CD4-positive, alpha-beta T cell treated with Interleukin-15 for 4 hours (primary cell): ENCODE data around the gene GGT6.
"Not testable (repeated sequence)": the region's sequence is repeated elsewhere in the genome, so short reads cannot be mapped to it uniquely, and the experiment has no call there.

Experiments used
- DNase-seq: peaks from one replicate; pipeline ENCODE4 v3.0.0-alpha.2; 2020; ENCODE audit warnings: low spot score

Gene GGT6

DNA sequence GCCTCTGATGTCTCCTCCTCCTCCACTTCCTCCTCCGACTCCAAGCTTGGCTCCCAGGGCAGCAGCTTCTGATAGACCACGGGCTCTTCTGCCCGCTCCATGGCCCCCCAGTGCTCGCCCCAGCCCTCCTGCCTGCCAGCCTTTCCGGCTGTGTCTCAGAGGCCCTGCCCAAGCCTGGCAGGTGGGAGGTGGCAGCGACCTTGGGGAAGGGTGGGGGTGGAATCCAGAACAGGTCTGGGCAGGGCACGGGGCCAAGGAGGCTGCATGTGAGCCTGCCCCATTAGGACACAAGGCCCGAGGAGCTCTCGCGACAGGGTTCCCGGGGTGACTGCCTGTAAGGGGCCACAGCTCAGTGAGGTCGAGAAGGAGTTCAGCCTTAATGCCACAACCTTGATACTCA is at the start of gene GGT6:
Gene GGT6 (minus strand): TSS at position 157 of the 400 bp plus-strand sequence. CDS start 56 bp downstream, at position 101.
- no peak for DNase-seq

- DNase-seq, result no peak
Observed at GRCh38 chr17:4610162-4610561, 49.8 kb upstream of the GGT6 start.

DNA sequence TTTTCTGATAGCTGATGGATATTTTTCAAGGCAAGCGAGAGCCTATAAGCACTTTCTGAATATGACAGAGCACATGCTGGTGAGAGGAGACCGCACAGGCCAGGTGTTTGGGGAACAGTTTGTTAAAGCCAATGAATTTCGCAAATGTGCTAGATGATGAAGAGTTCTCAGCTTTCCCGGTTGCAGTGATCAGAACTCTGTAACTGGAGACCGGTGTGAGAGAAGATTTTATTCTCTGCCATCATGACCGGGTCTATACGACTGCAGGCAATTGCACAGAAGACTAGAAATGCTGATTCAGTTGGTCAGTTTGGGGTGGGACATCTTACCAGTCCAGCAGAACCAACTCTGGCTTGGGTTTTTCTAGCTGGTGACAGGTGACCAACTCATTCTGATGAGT is 49.4 kb upstream of the GGT6 start:
- DNase-seq, result no peak

GRCh38 chr17:4607773-4608187 is 47.4 kb upstream of the GGT6 start:
- DNase-seq, result no peak

DNA sequence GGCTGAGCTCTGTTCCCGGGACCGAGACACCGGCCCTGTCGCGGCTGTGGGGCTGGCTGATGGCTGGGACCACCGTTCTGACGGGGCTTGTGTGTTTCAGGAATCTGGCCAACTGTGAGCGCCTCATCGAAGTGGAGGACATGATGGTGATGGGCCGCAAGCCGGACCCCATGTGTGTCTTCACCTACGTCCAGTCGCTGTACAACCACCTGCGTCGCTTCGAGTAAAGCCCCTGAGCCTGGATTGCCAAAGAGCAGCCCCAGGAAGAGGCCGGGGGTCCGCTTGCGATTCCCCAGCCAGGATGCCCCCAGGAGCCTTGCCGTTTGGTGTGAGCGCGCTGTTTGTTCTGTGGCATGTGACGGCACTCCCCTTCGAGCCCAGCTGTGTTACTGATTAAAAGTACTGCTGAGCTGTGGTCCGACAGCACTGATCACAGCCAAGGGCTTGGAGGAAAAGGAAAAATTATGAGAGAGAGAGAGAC is 46.9 kb upstream of the GGT6 start:
- no peak for DNase-seq

DNA sequence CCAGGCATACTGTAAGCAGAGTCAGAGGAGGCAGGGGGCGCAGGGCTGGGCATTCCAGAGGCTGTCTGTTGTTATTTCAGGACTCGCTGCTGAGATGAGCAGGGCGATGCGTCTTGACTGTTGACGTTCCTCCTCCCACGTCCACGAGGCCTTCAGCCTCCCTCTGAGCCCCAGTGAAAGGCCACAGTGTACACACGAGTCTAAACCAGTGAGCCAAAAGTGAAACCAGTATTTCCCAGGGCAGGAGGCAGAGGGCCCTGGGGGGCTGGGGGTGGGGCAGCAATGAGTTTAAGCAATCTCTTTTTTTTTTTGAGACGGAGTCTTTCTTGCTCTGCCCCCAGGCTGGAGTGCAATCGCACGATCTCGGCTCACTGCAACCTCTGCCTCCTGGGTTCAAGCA is 45.4 kb upstream of the GGT6 start:
- DNase-seq, result no peak

DNA sequence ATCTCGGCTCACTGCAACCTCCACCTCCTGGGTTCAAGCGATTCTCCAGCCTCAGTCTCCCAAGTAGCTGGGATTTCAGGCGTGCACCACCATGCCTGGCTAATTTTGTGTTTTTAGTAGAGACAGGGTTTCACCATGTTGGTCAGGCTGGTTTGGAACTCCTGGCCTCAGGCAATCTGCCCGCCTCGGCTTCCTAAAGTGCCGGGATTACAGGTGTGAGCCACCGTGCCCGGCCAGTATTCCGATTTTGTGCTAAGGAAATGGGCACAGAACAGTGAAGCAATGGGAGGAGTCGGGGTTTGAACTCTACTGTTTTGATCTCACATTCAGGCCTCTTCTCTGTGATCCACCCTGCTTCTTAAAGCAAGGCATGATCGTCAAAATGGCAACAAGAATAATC is 44.4 kb upstream of the GGT6 start:
- not testable (repeated sequence) for DNase-seq

DNA sequence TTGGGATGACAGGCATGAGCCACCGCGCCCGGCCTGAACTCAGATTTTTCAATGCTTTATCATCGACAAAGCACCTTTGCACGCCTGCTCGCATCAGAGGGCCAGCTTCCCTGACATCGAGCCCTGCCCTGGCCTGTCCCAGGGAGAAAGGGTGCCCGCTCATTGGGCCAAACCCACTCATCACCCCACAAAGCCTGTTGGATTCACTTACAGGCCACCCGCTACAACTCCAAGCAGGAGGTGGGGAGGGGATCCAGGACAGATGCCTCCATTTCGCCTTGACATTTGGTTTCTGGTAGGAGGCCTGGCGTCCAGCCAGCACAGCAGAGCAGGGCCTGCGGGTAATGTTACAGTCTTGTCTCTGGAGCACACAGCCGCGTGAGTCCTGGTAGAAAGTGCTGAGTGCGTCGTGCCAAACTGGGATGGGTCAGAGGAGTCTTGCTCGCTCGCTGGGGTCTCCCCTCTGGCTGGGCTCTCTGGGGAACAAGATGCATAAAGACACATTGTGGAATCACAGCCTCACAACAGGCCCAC is 43.8 kb upstream of the GGT6 start:
- DNase-seq, result no peak

DNA sequence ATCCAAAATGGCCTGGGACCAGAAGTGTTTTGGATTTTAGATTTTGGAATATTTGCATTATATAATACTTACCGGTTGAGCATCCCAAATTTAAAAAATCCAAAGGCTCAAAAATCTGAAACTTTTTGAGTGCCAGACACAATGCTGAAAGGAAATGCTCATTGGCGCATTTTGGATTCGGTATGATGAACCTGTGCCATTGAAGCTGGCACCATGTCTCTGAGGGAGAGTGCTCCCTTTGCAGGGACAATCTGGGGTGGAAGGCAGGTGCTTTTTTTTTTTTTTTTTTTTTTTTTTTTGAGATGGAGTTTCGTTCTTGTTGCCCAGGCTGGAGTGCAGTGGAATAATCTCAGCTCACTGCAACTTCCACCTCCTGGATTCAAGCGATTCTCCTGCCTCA is 41.7 kb upstream of the GGT6 start:
- DNase-seq, result no peak

DNA sequence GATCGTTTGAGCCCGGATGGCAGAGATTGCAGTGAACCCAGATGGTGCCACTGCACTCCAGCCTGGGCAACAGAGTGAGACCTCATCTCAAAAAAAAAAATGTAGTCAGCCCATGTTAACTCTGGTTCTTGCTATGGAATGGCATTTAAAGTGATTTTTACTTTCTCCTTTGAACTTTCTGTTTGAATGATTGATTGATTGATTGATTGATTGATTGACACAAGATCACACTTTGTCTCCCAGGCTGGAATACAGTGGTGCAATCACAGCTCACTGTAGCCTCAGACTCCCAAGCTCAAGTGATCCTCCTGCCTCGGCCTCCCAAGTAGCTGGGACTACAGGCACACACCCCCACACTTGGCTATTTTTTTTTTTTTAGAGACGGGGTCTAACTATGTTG is 40.9 kb upstream of the GGT6 start:
- no peak for DNase-seq

- DNase-seq, result no peak
Observed at GRCh38 chr17:4600563-4600962, 40.2 kb upstream of the GGT6 start.

GRCh38 chr17:4599505-4600281 is 39.3 kb upstream of the GGT6 start:
- DNase-seq, result no peak

DNA sequence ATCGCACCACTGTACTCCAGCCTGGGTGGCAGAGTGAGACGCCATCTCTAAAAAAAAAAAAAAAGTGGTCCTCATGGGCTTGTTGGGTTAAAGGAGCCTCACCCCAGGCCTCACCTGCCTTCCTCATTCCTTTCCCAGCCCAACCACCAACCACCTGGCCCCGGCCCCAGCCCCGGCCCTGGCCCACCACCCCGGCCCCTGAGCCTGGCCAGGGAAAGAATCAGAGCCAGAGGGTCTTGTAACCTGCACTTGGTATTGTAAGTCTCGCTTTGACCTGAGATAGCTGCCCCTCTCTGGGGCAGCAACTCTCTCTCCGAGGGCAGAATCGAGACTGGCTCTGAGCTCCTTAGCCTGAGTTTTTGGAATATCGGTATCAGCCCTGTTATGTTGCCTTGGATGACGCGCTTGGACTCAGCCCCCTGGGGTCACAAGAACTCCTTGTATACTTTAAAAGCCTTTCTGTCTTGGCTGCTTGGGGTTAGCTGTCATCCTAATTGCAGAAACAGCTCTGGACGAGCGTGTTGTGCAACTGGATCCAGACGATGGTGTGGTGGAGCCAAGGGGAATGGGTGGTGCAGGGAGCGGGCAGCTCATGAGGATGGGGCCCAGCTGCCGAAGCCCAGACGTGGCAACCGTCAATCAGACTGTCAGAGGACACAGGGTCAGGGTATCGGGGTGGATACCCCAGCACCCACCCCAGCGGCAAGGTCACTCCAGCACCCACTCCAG is 38.6 kb upstream of the GGT6 start:
- DNase-seq, result no peak

DNA sequence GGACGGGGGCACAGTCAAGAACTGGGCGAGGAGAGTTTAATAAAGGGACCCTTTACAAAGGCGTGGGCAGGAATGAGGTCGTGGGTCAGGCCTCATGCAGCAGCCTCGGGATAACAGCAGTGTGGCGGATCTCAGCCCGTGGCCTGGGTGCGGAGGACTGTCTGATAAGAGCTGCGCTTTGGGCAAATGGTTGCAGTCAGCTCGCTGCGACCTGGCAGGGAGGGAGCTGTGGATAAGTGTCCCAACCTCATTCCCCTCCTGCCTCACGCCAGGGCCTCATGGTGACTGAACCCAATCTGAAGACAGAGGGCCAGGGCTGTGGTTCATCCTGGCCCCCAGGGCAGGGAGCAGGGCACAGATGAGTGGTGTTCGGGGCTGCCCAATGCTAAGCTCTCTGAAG is 37.6 kb upstream of the GGT6 start:
- DNase-seq, result no peak

DNA sequence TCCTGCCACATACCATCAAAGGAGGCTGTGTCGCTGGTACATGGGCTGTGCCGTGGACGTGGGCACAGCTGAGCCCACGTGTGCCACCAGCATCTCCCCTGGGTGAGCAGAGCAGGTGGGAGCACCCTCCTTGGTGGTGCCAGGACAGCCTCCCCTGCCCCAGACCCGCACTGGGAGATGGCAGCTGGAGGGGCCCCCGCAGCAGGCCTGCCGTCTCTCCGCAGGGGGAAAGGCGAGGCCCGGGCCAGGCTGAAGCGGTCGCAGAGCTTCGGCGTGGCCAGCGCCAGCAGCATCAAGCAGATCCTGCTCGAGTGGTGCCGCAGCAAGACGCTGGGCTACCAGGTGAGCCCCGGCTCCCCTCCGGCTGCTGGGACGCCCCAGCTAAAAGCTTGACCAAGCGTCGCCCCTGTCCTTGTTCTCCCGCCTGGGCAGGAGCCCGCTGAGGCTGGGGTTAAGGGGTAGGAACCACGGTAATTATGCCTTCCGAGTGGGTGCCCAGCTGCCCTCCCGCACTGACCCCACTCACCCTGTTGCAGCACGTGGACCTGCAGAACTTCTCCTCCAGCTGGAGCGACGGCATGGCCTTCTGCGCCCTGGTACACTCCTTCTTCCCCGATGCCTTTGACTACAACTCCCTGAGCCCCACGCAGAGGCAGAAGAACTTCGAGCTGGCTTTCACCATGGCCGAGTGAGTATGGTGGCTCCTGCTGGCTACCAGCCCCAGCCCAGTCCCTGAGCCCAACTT is 36.4 kb upstream of the GGT6 start:
- no peak for DNase-seq

- DNase-seq, result not testable (repeated sequence)
Observed at GRCh38 chr17:4595685-4596342, 35.4 kb upstream of the GGT6 start.

DNA sequence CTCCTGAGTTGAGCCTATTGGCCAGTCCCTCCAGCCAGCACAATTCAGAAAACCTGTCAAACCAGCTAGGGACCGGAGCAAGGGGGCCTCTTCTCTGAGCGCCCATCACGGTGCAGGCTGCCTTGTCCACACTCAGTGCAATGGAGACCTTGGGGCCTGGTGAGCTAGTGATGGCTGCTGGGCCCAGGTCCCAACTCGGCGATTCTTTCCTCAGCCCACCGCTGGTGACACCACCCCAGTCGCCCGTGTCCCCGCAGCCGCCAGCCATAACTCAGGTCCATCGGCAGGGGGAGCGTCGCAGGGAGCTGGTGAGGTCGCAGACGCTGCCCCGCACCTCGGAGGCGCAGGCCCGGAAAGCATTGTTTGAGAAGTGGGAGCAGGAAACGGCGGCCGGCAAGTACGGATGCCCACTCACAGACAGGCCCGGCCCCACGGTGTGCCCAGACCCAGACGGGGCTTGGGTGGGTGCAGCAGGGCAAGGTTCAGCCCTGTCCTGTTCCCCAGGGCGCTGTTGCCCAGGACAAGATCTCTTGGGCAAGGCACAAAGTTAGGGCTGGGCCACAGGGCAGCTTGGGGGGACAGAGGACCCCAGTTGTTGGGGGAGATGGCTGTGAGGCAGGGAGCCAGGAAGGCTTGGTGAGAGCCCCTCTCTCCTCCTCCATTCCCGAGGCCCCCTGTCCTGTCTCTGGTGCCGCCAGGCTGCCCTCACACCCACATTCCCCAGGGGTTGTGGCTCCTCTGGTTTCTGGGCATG is 34.7 kb upstream of the GGT6 start:
- no peak for DNase-seq

- no peak for DNase-seq
Observed at GRCh38 chr17:4594406-4594805, 34.0 kb upstream of the GGT6 start.

DNA sequence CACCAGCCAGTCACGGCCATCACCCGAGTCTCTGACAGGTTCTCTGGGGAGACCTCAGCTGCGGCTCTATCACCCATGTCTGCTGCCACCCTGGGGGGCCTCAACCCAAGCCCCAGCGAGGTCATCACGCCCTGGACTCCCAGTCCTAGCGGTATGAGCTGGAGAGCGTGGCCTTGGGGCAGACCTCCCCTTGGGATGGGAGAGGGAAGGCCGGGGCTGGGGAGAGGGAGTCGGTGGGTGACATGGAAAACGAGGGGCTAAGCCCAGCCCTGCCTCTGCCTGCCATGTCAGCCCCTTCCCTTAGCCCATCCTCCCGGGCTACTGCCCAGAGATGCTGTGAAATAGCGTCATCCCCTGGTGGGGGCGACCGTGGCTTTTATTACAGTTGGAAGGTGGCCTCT is 32.6 kb upstream of the GGT6 start:
- DNase-seq, result no peak

GRCh38 chr17:4592240-4593005 is 32.0 kb upstream of the GGT6 start:
- DNase-seq, result no peak
